Stomach (tissue), 9 donors: ENCODE data around the gene C2CD4C. TPM values are rescaled to one million over a fixed set of nuclear protein-coding genes. Genes with fewer than 3 reads are reported as not detected.
"Not testable (repeated sequence)": the region's sequence is repeated elsewhere in the genome, so short reads cannot be mapped to it uniquely, and the experiment has no call there.

ENCODE experiments used
- DNase-seq, 2 donors: peaks; one replicate each; pipeline versions ENCODE4 v3.0.0 to v3.0.0-alpha.2; 2013 to 2019
- H3K27ac ChIP-seq, 5 donors: fragments of 200-600 bp in 4 of 5; sonication (generic) in 4 of 5; one replicate each; pipeline ENCODE4 v1.5.1; 2013 to 2019; ENCODE audit warnings: mild to moderate bottlenecking in 1 of 5, moderate library complexity in 1 of 5
- H3K27me3 ChIP-seq, 3 donors: fragments of 200-600 bp; sonication (generic); one replicate each; pipeline ENCODE4 v1.5.1; 2017 to 2019; ENCODE audit warnings: mixed run types in 1 of 3
- H3K36me3 ChIP-seq, 4 donors: fragments of 200-600 bp; sonication (generic); 1 replicate in 3 of 4; 2 replicates in 1 of 4; pipeline ENCODE4 v1.5.1; 2016 to 2019
- H3K4me1 ChIP-seq, 4 donors: fragments of 200-600 bp; sonication (generic); one replicate each; pipeline ENCODE4 v1.5.1; 2016 to 2019
- H3K4me3 ChIP-seq, 4 donors: fragments of 200-600 bp; sonication (generic) in 3 of 4; one replicate each; pipeline ENCODE4 v1.5.1; 2016 to 2019; ENCODE audit warnings: mild to moderate bottlenecking in 1 of 4
- H3K9me3 ChIP-seq, 4 donors: fragments of 200-600 bp; sonication (generic); one replicate each; pipeline ENCODE4 v1.5.1; 2016 to 2019
- EP300 ChIP-seq: sonication (generic); formaldehyde crosslinking; IDR thresholded peaks from one replicate; pipeline ENCODE4 v1.6.1; 2017; ENCODE audit warnings: antibody characterized with exemption
- POLR2A ChIP-seq, 4 donors: fragments of 450-650 bp; IDR thresholded peaks; one replicate each; pipeline ENCODE4 v1.6.1; 2016; ENCODE audit warnings: antibody characterized with exemption in 4 of 4, control low read depth in 2 of 4, mild to moderate bottlenecking in 1 of 4, moderate library complexity in 1 of 4
- POLR2AphosphoS5 ChIP-seq, 3 donors: sonication (generic); formaldehyde crosslinking; IDR thresholded peaks; one replicate each; pipeline ENCODE4 v1.6.1; 2016; ENCODE audit warnings: antibody characterized with exemption in 3 of 3
- WGBS, 5 donors: extraction: QIAGEN DNeasy Blood & Tissue Kit in 3 of 5; methylation state at CpG; one replicate each; pipeline versions ENCODE4 v1.1.5 to v1.1.7; 2013 to 2018; 5-methylcytosine and 5-hydroxymethylcytosine counted together
- intact Hi-C: fragments of 100-400 bp; cut with DNase I; formaldehyde crosslinking; loops from one replicate; pipeline ENCODE4 v1.15.1; 2023; ENCODE audit warnings: low total_unique reads
- polyA plus RNA-seq, 3 donors: library from polyadenylated mRNA; stranded (reverse); fragments of 200-250 nt; gene quantifications; one replicate each; pipeline ENCODE4 v1.2.3, GENCODE V29; 2013
- small RNA-seq, 4 donors: library from RNA; depleted of rRNA; stranded (forward); fragments of <200 nt; gene quantifications; one replicate each; pipeline ENCODE3, GENCODE V24; 2016
- total RNA-seq, 5 donors: library from RNA; depleted of rRNA; stranded (reverse); fragments of >200 nt; gene quantifications; one replicate each; pipeline versions ENCODE4 v1.1.0 to v1.2.3, GENCODE V29; 2014 to 2016
- TF ChIP-seq, protein P1 (sequence below), 7 experiments: fragments of 450-650 bp in 4 of 7; fragments of 200-600 bp in 3 of 7; sonication (generic) in 3 of 7; IDR thresholded peaks; one replicate each; pipeline ENCODE4 v1.5.1; 2016 to 2019; ENCODE audit warnings: antibody characterized with exemption in 7 of 7, control low read depth in 2 of 7, mild to moderate bottlenecking in 1 of 7
- donor health status: healthy with polysubstance abuse.
- donor health status: Bipolar disorder and iron deficiency.
- donor health status: healthy.

C2CD4C gene
- total and polyA plus RNA-seq, 8 donors = 0.31 to 9.3 (median 0.61) TPM; not detected in 3

DNA sequence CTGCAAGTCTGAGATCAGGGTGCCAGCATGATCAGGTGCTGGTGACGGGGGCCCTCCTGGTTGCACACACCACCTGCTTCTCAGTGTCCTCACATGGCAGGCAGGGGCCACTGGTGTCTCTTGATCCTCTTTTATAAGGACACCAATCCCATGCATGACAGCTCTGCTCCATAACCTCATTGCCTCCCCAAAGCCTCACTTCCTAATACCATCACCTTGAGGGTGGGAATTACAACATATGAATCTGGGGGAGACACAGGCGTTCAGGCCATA, 49.4 kb downstream of the C2CD4C start:
- Histone ChIP-seq H3K27me3 (peaks cover 0 to 48% (median 17%) of the 10 kb centered on the region in 3 donors), H3K27ac (no peak overlapping the region), H3K36me3 (no peaks in the 10 kb centered on the region), H3K4me1 (no peaks in the 10 kb centered on the region), H3K4me3 (no peak overlapping the region), H3K9me3 (peaks cover 0 to 7% (median 2%) of the 10 kb centered on the region in 4 donors)
- 71 to 90% (median 83%) methylated on average over 1 to 2 of the region's 2 CpGs for WGBS, 5 donors
- TF ChIP-seq POLR2AphosphoS5 (IDR thresholded peaks at IDR 0.05) (no peak), POLR2A (IDR thresholded peaks at IDR 0.05) (no peak), EP300 (no peak)
- TF ChIP-seq, protein P1, sequence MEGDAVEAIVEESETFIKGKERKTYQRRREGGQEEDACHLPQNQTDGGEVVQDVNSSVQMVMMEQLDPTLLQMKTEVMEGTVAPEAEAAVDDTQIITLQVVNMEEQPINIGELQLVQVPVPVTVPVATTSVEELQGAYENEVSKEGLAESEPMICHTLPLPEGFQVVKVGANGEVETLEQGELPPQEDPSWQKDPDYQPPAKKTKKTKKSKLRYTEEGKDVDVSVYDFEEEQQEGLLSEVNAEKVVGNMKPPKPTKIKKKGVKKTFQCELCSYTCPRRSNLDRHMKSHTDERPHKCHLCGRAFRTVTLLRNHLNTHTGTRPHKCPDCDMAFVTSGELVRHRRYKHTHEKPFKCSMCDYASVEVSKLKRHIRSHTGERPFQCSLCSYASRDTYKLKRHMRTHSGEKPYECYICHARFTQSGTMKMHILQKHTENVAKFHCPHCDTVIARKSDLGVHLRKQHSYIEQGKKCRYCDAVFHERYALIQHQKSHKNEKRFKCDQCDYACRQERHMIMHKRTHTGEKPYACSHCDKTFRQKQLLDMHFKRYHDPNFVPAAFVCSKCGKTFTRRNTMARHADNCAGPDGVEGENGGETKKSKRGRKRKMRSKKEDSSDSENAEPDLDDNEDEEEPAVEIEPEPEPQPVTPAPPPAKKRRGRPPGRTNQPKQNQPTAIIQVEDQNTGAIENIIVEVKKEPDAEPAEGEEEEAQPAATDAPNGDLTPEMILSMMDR (IDR thresholded peaks at IDR 0.05) = no peak
- intact Hi-C loops = no loop called here
- DNase-seq = no peak

DNA sequence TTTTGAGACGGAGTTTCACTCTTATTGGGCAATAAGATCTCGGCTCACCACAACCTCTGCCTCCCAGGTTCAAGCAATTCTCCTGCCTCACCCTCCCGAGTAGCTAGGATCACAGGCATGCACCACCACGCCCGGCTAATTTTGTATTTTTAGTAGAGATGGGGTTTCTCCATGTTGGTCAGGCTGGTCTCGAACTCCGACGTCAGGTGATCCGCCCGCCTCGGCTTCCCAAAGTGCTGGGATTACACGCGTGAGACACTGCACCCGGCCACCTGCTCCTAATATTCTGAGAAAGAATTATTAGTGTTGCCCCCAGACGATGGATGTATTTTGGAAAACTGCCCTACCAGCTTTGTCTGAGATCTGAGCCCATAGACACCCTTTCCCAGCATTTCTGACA, 53.4 kb downstream of the C2CD4C start:
- DNase-seq, H3K27ac ChIP-seq, H3K4me3 ChIP-seq, H3K36me3 ChIP-seq, H3K4me1 ChIP-seq, intact Hi-C loops: not testable (repeated sequence)
- Histone ChIP-seq H3K9me3 (peaks cover 8 to 25% (median 16%) of the 10 kb centered on the region in 4 donors), H3K27me3 (peaks cover 0 to 31% (median 13%) of the 10 kb centered on the region in 3 donors)
- 86 to 91% (median 89%) methylated on average over 15 of the region's 15 CpGs for WGBS, 5 donors

Small RNAs within 50 kb of the gene (small RNA-seq; reads per million reads assigned to genes)
- 0 reads per million in 4 donors for gene RNA5SP462

Other genes with a start within 250 kb of the C2CD4C start
- gene PLPP2, start 117.7 kb downstream of the C2CD4C start, total RNA-seq = 100 to 1,000 TPM in 1 of 5 donors, 10 to 100 TPM in 4; 22.2 to 228 (median 46.4) TPM
- gene PLPP2, start 117.7 kb downstream of the C2CD4C start, polyA plus RNA-seq = 10 to 100 TPM; 22.5 to 55.7 (median 28.4) TPM
- 10 to 100 TPM in 4 of 5 donors, 1 to 10 TPM in 1; 5.8 to 29.6 (median 13.6) TPM for gene MIER2, start 64.4 kb downstream of the C2CD4C start, total RNA-seq
- 10 to 100 TPM in 2 of 3 donors, 1 to 10 TPM in 1; 8.4 to 13.4 (median 12.1) TPM for gene MIER2, start 64.4 kb downstream of the C2CD4C start, polyA plus RNA-seq
- gene SHC2, start 51.9 kb upstream of the C2CD4C start, total RNA-seq = 100 to 1,000 TPM in 2 of 5 donors, 10 to 100 TPM in 3; 13.8 to 169 (median 34.8) TPM
- 10 to 100 TPM; 27.6 to 40.7 (median 38.4) TPM for gene SHC2, start 51.9 kb upstream of the C2CD4C start, polyA plus RNA-seq
- 10 to 100 TPM in 1 of 5 donors, 1 to 10 TPM in 2, under 1 TPM in 1, not detected in 1; 0.45 to 11.9 (median 2.1) TPM for gene MADCAM1, start 87.3 kb upstream of the C2CD4C start, total RNA-seq
- 1 to 10 TPM; 1.5 to 2.9 (median 2.3) TPM for gene MADCAM1, start 87.3 kb upstream of the C2CD4C start, polyA plus RNA-seq
- 10 to 100 TPM in 3 of 5 donors, 1 to 10 TPM in 2; 1.2 to 65.5 (median 15.2) TPM for gene TPGS1, start 98.3 kb upstream of the C2CD4C start, total RNA-seq
- 10 to 100 TPM; 26.3 to 33.8 (median 26.4) TPM for gene TPGS1, start 98.3 kb upstream of the C2CD4C start, polyA plus RNA-seq
- gene CDC34, start 122.6 kb upstream of the C2CD4C start, total RNA-seq = 100 to 1,000 TPM in 2 of 5 donors, 10 to 100 TPM in 3; 26.1 to 503 (median 72.9) TPM
- 10 to 100 TPM; 62.9 to 82.1 (median 80.5) TPM for gene CDC34, start 122.6 kb upstream of the C2CD4C start, polyA plus RNA-seq
- 1 to 10 TPM in 1 of 5 donors, under 1 TPM in 1, not detected in 3; 0.55 to 5.4 TPM for gene GZMM, start 134.9 kb upstream of the C2CD4C start, total RNA-seq
- 1 to 10 TPM in 1 of 3 donors, under 1 TPM in 2; 0.37 to 6.6 (median 0.93) TPM for gene GZMM, start 134.9 kb upstream of the C2CD4C start, polyA plus RNA-seq
- 1,000 to 10,000 TPM in 1 of 5 donors, 100 to 1,000 TPM in 4; 184 to 1,029 (median 269) TPM for gene BSG, start 163.4 kb upstream of the C2CD4C start, total RNA-seq
- gene BSG, start 163.4 kb upstream of the C2CD4C start, polyA plus RNA-seq = 100 to 1,000 TPM; 193 to 524 (median 393) TPM
- gene HCN2, start 180.7 kb upstream of the C2CD4C start, total RNA-seq = under 1 TPM in 1 of 5 donors, not detected in 4; 0.18 TPM
- gene HCN2, start 180.7 kb upstream of the C2CD4C start, polyA plus RNA-seq = under 1 TPM in 2 of 3 donors, not detected in 1; 0.10 to 0.15 TPM
- gene POLRMT, start 224.4 kb upstream of the C2CD4C start, total RNA-seq = 100 to 1,000 TPM in 1 of 5 donors, 10 to 100 TPM in 4; 18.5 to 196 (median 57.8) TPM
- 100 to 1,000 TPM in 1 of 3 donors, 10 to 100 TPM in 2; 73.5 to 103 (median 89.4) TPM for gene POLRMT, start 224.4 kb upstream of the C2CD4C start, polyA plus RNA-seq
- gene FGF22, start 230.7 kb upstream of the C2CD4C start, total RNA-seq = under 1 TPM in 1 of 5 donors, not detected in 4; 0.45 TPM
- gene FGF22, start 230.7 kb upstream of the C2CD4C start, polyA plus RNA-seq = under 1 TPM; 0.37 to 0.76 (median 0.48) TPM